Activated naive CD8-positive, alpha-beta T cell treated with anti-CD3 and anti-CD28 coated beads, Interleukin-2, amount 10 ng/mL, durations not matched to agents 7 days and 5 days (primary cell): ENCODE results near the gene FBXO10. TPM values are rescaled to one million over a fixed set of nuclear protein-coding genes. Genes with fewer than 3 reads are reported as not detected.
A peak's percentile ranks its signal among the peaks of the same experiment; 100 is the strongest.
"Not testable (repeated sequence)": the region's sequence is repeated elsewhere in the genome, so short reads cannot be mapped to it uniquely, and the experiment has no call there.

Source experiments
- ATAC-seq: fragments of 150-1000 bp; cut with Tn5 transposase; one replicate; pipeline ENCODE4 v1.10.0; 2021; ENCODE audit warnings: low read depth, moderate library complexity
- POLR2A ChIA-PET: fragments of 350-600 bp; sonication (Branson Sonifier 250); formaldehyde crosslinking; loops from one replicate; lab custom pipeline; 2021; ENCODE audit warnings: antibody characterized with exemption; lab: Charles Lee
- DNase-seq: peaks from one replicate; pipeline ENCODE4 v3.0.0; 2021
- H3K27ac Mint-ChIP-seq: one replicate; pipeline ENCODE4 v1.8.0; 2022; ENCODE audit warnings: mild to moderate bottlenecking, mixed read lengths
- H3K27me3 Mint-ChIP-seq: one replicate; pipeline ENCODE4 v1.8.0; 2022; ENCODE audit warnings: mild to moderate bottlenecking, moderate library complexity, mixed read lengths
- H3K36me3 Mint-ChIP-seq: one replicate; pipeline ENCODE4 v1.8.0; 2021; ENCODE audit warnings: mild to moderate bottlenecking, mixed read lengths
- H3K4me1 Mint-ChIP-seq: one replicate; pipeline ENCODE4 v1.8.0; 2021; ENCODE audit warnings: mixed read lengths
- H3K4me3 Mint-ChIP-seq: one replicate; pipeline ENCODE4 v1.8.0; 2022; ENCODE audit warnings: mild to moderate bottlenecking, moderate library complexity, mixed read lengths
- H3K9me3 Mint-ChIP-seq: one replicate; pipeline ENCODE4 v1.8.0; 2021; ENCODE audit warnings: mixed read lengths
- total RNA-seq, 2 experiments: library from RNA; stranded (reverse); gene quantifications; one replicate each; pipeline ENCODE4 v1.2.3, GENCODE V29; 2021

FBXO10 gene
- total RNA-seq, 2 experiments from 2014 or later = 1.5 to 1.6 TPM

GRCh38 chr9:37486616-37487548 lies 89.3 kb downstream of the FBXO10 start:
- H3K4me3 Mint-ChIP-seq = peak overlapping the region; percentile 98
- peaks cover 9% of the 10 kb centered on the region for H3K36me3 Mint-ChIP-seq
- H3K4me1 Mint-ChIP-seq = peaks cover 32% of the 10 kb centered on the region
- DNase-seq (no peak), ATAC-seq (no peak)
- H3K27ac Mint-ChIP-seq = peak overlapping the region; percentile 96
- no peaks in the 10 kb centered on the region for H3K9me3 Mint-ChIP-seq
- peaks cover under 1% of the 10 kb centered on the region for H3K27me3 Mint-ChIP-seq
- POLR2A ChIA-PET = interaction anchor here (0.6 to 3.7 kb wide), 6 partner anchors 8 to 983 kb away, joined by 3 to 44 read pairs (median 10); partner anchors contain the start of genes FBXO10, TOMM5 and ZBTB5

GRCh38 chr9:37486256-37486615 lies 89.9 kb downstream of the FBXO10 start:
- Mint-ChIP-seq H3K9me3 (no peaks in the 10 kb centered on the region), H3K27me3 (peaks cover 6% of the 10 kb centered on the region), H3K4me3 (peak overlapping the region; percentile 98), H3K4me1 (peaks cover 32% of the 10 kb centered on the region), H3K27ac (peak overlapping the region; percentile 96), H3K36me3 (peaks cover 9% of the 10 kb centered on the region)
- ATAC-seq (no peak), DNase-seq (no peak)
- POLR2A ChIA-PET = interaction anchor here (1.0 to 3.7 kb wide), 7 partner anchors 9 to 299 kb away, joined by 3 to 44 read pairs (median 8); partner anchors contain the start of genes EXOSC3, FBXO10, TOMM5 and ZBTB5

- H3K9me3 Mint-ChIP-seq = no peaks in the 10 kb centered on the region
- H3K27me3 Mint-ChIP-seq = peaks cover 9% of the 10 kb centered on the region
- H3K36me3 Mint-ChIP-seq = peaks cover 9% of the 10 kb centered on the region
- POLR2A ChIA-PET = interaction anchor here (0.8 to 3.7 kb wide), 10 partner anchors 9 to 299 kb away, joined by 3 to 44 read pairs (median 6); partner anchors contain the start of genes EXOSC3, FBXO10, TOMM5 and ZBTB5
- ATAC-seq (peak; percentile 98), DNase-seq (peak; percentile 99)
- H3K4me1 Mint-ChIP-seq = peaks cover 28% of the 10 kb centered on the region
- H3K4me3 Mint-ChIP-seq = peak within 1 kb of the TSS; percentile 98
- peak within 1 kb of the TSS; percentile 96 for H3K27ac Mint-ChIP-seq
These were observed 90.6 kb downstream of the FBXO10 start, which contains the start of gene POLR1E for GRCh38 chr9:37485389-37486255. POLR1E (plus strand) TSS chr9:37485948; CDS start chr9:37486048, 100 bp downstream.

- POLR2A ChIA-PET = interaction anchor here (0.9 to 1.1 kb wide), 2 partner anchors 14 to 111 kb away, joined by 3 to 4 read pairs; partner anchors contain the start of gene TOMM5
- DNase-seq (no peak), ATAC-seq (no peak)
- Mint-ChIP-seq H3K4me3 (no peak overlapping the region), H3K4me1 (peaks cover 6% of the 10 kb centered on the region), H3K9me3 (no peaks in the 10 kb centered on the region), H3K27me3 (peaks cover 43% of the 10 kb centered on the region), H3K36me3 (no peaks in the 10 kb centered on the region), H3K27ac (no peak overlapping the region)
These were observed 95.4 kb downstream of the FBXO10 start for GRCh38 chr9:37480759-37481158.

GRCh38 chr9:37477987-37478619 lies 98.1 kb downstream of the FBXO10 start:
- ATAC-seq, H3K27ac Mint-ChIP-seq, POLR2A ChIA-PET, H3K36me3 Mint-ChIP-seq, H3K4me3 Mint-ChIP-seq, H3K9me3 Mint-ChIP-seq, H3K4me1 Mint-ChIP-seq, DNase-seq: not testable (repeated sequence)
- peaks cover 43% of the 10 kb centered on the region for H3K27me3 Mint-ChIP-seq

GRCh38 chr9:37477443-37477842 lies 98.7 kb downstream of the FBXO10 start:
- ATAC-seq, H3K4me1 Mint-ChIP-seq, H3K36me3 Mint-ChIP-seq, H3K4me3 Mint-ChIP-seq, DNase-seq, H3K9me3 Mint-ChIP-seq, H3K27ac Mint-ChIP-seq, POLR2A ChIA-PET: not testable (repeated sequence)
- H3K27me3 Mint-ChIP-seq = peaks cover 43% of the 10 kb centered on the region

- Mint-ChIP-seq H3K4me3 (no peak overlapping the region), H3K9me3 (no peaks in the 10 kb centered on the region), H3K36me3 (no peaks in the 10 kb centered on the region), H3K4me1 (peaks cover 9% of the 10 kb centered on the region), H3K27me3 (peaks cover 43% of the 10 kb centered on the region), H3K27ac (no peak overlapping the region)
- POLR2A ChIA-PET = no interaction called here
- no peak for ATAC-seq
- DNase-seq = no peak
These were observed 99.2 kb downstream of the FBXO10 start for GRCh38 chr9:37476930-37477329.

- Mint-ChIP-seq H3K36me3 (no peaks in the 10 kb centered on the region), H3K27me3 (peaks cover 25% of the 10 kb centered on the region), H3K27ac (no peak overlapping the region), H3K4me1 (peaks cover 13% of the 10 kb centered on the region), H3K4me3 (no peak overlapping the region), H3K9me3 (no peaks in the 10 kb centered on the region)
- POLR2A ChIA-PET = no interaction called here
- DNase-seq (no peak), ATAC-seq (no peak)
These were observed 101.7 kb downstream of the FBXO10 start for GRCh38 chr9:37474438-37474837.

GRCh38 chr9:37473982-37474381 lies 102.2 kb downstream of the FBXO10 start:
- H3K36me3 Mint-ChIP-seq, POLR2A ChIA-PET, H3K4me3 Mint-ChIP-seq, ATAC-seq, H3K9me3 Mint-ChIP-seq, DNase-seq, H3K27ac Mint-ChIP-seq: not testable (repeated sequence)
- peaks cover 13% of the 10 kb centered on the region for H3K4me1 Mint-ChIP-seq
- H3K27me3 Mint-ChIP-seq = peaks cover 20% of the 10 kb centered on the region

- H3K27me3 Mint-ChIP-seq = peaks cover 10% of the 10 kb centered on the region
- peak overlapping the region; percentile 81 for H3K4me3 Mint-ChIP-seq
- POLR2A ChIA-PET = interaction anchor here (1.5 kb wide), 1 partner anchor 13 kb away, joined by 6 read pairs; the partner anchor contains the start of gene POLR1E
- no peaks in the 10 kb centered on the region for H3K36me3 Mint-ChIP-seq
- peaks cover 13% of the 10 kb centered on the region for H3K4me1 Mint-ChIP-seq
- DNase-seq (no peak), ATAC-seq (peak; percentile 39)
- H3K9me3 Mint-ChIP-seq = no peaks in the 10 kb centered on the region
- peak overlapping the region; percentile 81 for H3K27ac Mint-ChIP-seq
These were observed 104.1 kb downstream of the FBXO10 start for GRCh38 chr9:37471942-37472684.

- Mint-ChIP-seq H3K9me3 (no peaks in the 10 kb centered on the region), H3K4me1 (peaks cover 25% of the 10 kb centered on the region), H3K36me3 (peaks cover 2% of the 10 kb centered on the region), H3K27ac (no peak overlapping the region), H3K4me3 (no peak overlapping the region), H3K27me3 (no peaks in the 10 kb centered on the region)
- no peak for ATAC-seq
- POLR2A ChIA-PET = interaction anchor here (0.9 kb wide), 1 partner anchor 18 kb away, joined by 3 read pairs; no protein-coding TSS in a partner anchor
- no peak for DNase-seq
These were observed 107.6 kb downstream of the FBXO10 start for GRCh38 chr9:37468620-37469019.

GRCh38 chr9:37467530-37467929 lies 108.7 kb downstream of the FBXO10 start:
- H3K4me3 Mint-ChIP-seq, H3K27ac Mint-ChIP-seq, H3K27me3 Mint-ChIP-seq, H3K9me3 Mint-ChIP-seq, H3K36me3 Mint-ChIP-seq, ATAC-seq, DNase-seq: not testable (repeated sequence)
- peaks cover 31% of the 10 kb centered on the region for H3K4me1 Mint-ChIP-seq
- POLR2A ChIA-PET = interaction anchor here (3.8 kb wide), 1 partner anchor 19 kb away, joined by 44 read pairs; the partner anchor contains the start of gene POLR1E
